GM11168 (cell line): ENCODE results near the gene MBNL1.

Source experiments
- in situ Hi-C: fragments of 300-500 bp; cut with MboI; formaldehyde crosslinking; loops from one replicate; pipeline ENCODE4 v1.12.0; 2022; ENCODE audit warnings: low sequenced_read_pairs; ENCODE audit not compliant: unreplicated experiment

The MBNL1 gene

GRCh38 chr3:152497890-152498289 lies 229.2 kb downstream of the MBNL1 start:
- in situ Hi-C loops: no loop called here

GRCh38 chr3:152499791-152500385 lies 231.2 kb downstream of the MBNL1 start:
- in situ Hi-C loops: no loop called here

- in situ Hi-C loops: no loop called here
Observed at GRCh38 chr3:152505926-152506325, 237.2 kb downstream of the MBNL1 start.

- in situ Hi-C loops: no loop called here
Observed at GRCh38 chr3:152508705-152509104, 240.0 kb downstream of the MBNL1 start.

- in situ Hi-C loops: no loop called here
Observed at GRCh38 chr3:152511904-152512303, 243.2 kb downstream of the MBNL1 start.

- in situ Hi-C loops: no loop called here
Observed at GRCh38 chr3:152513301-152513960, 244.7 kb downstream of the MBNL1 start.
